Subcutaneous adipose tissue (tissue), 4 donors: Measurements from ENCODE around the gene AVPR2. TPM values are rescaled to one million over a fixed set of nuclear protein-coding genes. Genes with fewer than 3 reads are reported as not detected.

ENCODE experiments used
- total RNA-seq, 4 donors: library from RNA; depleted of rRNA; stranded (reverse); fragments of >200 nt; gene quantifications; one replicate each; pipeline ENCODE4 v1.1.0, GENCODE V29; 2016
- TF ChIP-seq, protein P1 (sequence below): fragments of 450-650 bp; IDR thresholded peaks from one replicate; pipeline ENCODE4 v1.5.1; 2016; ENCODE audit warnings: low read depth, mild to moderate bottlenecking, control low read depth, antibody characterized with exemption, moderate library complexity

The AVPR2 gene
- total RNA-seq, 4 donors from 2014 or later: 3.4 to 13.9 (median 5.7) TPM

DNA sequence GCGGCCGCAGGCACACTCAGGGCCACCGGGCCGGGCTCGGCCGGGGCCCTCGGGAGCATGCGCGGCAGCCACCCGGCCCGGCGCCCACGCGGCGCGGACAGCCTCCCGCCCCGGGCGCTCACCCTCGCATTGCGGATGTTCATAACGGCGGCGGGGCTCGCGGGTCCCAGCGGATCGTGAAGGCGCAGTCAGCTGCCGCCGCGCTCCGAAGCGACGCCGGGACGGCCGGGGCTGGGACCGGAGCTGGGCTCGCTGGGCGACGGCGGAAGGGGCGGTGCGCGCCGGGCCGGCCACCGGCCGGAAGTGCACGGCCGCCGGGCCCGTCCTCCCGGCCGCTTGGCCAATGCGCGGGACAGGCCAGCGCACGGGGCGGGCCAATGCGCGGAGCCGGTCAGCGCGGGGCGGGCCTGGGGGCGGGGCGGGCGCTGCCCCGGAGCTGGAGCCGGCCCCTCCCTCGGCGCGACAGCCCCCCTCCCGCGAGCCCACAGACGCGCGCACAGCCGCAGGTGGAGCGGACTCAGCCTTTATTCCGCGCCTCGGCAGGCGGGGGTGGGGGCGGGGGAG, 30.4 kb downstream of the AVPR2 start, which contains the start of gene NAA10:
TSS of gene NAA10 (minus strand) at position 276 of the 564 bp plus-strand sequence. CDS start at position 143, 133 bp downstream.
- TF ChIP-seq, protein P1, sequence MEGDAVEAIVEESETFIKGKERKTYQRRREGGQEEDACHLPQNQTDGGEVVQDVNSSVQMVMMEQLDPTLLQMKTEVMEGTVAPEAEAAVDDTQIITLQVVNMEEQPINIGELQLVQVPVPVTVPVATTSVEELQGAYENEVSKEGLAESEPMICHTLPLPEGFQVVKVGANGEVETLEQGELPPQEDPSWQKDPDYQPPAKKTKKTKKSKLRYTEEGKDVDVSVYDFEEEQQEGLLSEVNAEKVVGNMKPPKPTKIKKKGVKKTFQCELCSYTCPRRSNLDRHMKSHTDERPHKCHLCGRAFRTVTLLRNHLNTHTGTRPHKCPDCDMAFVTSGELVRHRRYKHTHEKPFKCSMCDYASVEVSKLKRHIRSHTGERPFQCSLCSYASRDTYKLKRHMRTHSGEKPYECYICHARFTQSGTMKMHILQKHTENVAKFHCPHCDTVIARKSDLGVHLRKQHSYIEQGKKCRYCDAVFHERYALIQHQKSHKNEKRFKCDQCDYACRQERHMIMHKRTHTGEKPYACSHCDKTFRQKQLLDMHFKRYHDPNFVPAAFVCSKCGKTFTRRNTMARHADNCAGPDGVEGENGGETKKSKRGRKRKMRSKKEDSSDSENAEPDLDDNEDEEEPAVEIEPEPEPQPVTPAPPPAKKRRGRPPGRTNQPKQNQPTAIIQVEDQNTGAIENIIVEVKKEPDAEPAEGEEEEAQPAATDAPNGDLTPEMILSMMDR: no peak

DNA sequence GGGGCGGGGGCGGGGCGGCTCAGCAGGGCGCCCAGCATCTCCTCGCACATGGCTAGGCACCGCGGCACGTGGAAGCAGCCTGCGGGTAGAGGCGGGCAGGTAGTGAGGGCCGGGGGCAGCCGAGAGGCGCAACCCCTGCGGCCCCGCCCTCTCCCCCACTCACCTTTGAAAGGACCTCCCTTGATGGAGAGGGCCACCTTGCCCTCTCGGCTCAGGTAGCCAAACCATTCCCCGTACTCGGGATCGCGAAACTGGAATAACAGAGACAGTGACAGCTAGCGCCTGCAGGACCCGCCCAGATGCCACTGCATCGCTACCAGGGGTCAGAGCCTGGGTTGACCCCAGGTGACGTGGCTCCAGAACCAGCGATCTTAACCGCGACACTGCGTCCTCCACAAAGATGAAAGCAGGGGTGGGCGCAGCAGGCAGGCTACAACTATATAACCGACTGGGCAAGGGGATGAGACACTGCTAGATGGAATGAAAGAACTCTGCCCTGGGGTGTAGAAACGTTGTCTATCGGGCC, 30.9 kb downstream of the AVPR2 start:
- TF ChIP-seq, protein P1: no peak

- TF ChIP-seq, protein P1: no peak
Measured at GRCh38 chrX:153937056-153937455, 32.6 kb downstream of the AVPR2 start.

DNA sequence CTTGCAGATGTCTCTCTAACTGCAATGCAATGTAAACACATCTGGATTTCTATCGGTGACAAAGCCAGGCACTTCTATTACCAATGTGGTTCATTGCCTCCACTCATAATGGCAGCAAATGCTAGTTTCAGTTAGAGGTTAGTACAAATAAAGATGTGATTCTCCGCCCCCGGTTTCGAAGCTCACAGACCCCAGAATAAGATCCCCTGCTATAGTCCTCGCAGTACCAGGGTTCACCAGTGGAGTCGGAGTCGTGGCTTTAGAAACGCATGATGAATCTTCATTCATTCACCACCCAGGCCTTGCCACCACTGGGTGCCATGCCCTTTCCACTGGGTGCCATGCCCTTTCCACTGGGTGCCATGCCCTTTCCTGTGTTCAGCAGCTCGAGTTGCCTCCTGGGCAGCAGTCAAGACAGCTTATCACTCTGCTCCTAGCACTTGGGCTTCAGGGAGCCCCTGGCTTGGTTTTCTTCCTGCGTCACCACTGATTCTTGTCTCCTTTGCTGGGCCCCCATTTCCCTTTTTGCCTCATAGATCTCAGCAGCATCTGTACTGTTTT, 33.8 kb downstream of the AVPR2 start:
- TF ChIP-seq, protein P1: no peak

DNA sequence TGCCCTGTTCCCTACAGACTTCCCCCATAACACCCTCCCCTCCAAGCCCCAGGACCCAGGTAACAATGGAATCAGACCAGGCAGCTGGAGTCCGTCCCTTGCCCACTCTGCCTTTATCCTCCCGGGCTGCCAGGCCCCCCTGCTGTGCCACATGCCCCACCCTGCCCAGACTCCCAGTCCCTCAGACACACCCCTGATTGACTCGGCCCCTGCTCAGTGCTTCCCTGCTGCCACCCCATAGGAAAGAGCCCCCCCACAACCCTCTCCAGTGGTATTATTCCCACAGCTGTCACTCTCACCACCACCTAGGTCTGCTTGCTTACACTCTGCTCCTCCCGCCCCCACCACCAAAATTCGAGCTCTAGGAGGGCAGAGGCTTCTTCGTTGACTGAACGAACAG, 35.1 kb downstream of the AVPR2 start:
- TF ChIP-seq, protein P1: no peak

DNA sequence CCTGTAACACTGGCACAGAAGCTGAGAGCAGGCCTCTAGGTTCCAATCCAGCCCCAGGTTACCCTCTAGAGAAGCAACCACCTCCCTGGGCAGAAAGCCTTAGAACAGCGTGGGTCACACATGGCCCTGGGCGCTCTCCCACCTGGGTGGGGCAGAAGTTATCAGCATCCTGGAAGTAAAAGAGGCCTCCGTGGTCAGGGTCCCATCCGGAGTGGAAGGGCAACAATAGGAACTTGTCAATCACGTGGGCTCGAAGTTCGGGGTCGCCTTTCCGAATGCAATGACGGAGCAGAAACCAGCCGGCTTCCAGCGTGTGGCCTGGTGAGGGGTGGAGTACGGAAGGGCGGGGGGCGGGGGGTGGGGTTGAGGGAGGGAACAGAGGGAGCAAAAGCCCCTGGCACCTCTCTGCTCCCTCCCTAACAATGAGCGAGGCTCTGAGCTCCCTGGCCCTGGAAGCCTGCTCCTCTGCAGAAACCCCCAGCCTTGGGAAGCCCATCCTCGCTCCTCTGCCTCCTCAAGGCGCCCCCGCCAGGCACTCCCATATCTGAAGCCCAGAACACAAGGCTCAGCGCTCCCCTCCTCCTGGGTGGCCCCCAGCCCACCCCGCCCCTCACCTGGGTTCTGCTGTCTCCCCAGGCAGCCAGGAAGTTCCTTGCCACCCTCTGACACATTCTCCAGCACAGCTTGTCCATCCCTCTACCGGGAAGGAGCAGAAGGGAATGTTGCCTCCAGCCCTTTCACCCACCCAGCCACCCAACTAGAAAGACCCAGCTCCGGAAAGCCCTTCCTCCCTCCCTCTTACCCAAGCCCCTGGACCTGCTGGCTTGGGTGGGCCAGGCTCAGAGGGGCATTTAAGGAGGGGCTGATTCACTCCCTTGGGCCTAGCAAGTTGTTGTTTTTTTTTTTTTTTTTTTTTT, 37.1 kb downstream of the AVPR2 start:
- TF ChIP-seq, protein P1: no peak
